K562 (cell line): ENCODE results near the gene PAIP2. TPM values are rescaled to one million over a fixed set of nuclear protein-coding genes. Genes with fewer than 3 reads are reported as not detected.

Source experiments
- BRF2 ChIP-seq: IDR thresholded peaks from 3 replicates; pipeline ENCODE4 v1.6.1; 2011; ENCODE audit warnings: borderline replicate concordance, mild to moderate bottlenecking; ENCODE audit not compliant: insufficient read length, insufficient read depth
- FOXA3 ChIP-seq, 2 experiments: fragments of 450-650 bp in 1 of 2; sonication (generic) in 1 of 2; formaldehyde crosslinking; IDR thresholded peaks in 1 of 2; conservative IDR thresholded peaks in 1 of 2; 2 replicates each; pipeline versions ENCODE4 v1.4.0 to v1.8.0; 2020 to 2022; ENCODE audit warnings: mild to moderate bottlenecking in 2 of 2, missing genetic modification reagents in 1 of 2
- MXI1 ChIP-seq: IDR thresholded peaks from 2 replicates; pipeline ENCODE4 v1.6.1; 2011; ENCODE audit warnings: low read depth, mild to moderate bottlenecking, improper control_type of control experiment, low read length
- NR0B1 ChIP-seq: fragments of 450-650 bp; IDR thresholded peaks from one replicate; pipeline ENCODE4 v1.6.1; 2018; ENCODE audit warnings: mild to moderate bottlenecking, moderate library complexity; ENCODE audit not compliant: partially characterized antibody
- PML ChIP-seq: IDR thresholded peaks from 2 replicates; pipeline ENCODE4 v1.6.1; 2012; ENCODE audit warnings: low read length, inconsistent platforms
- TSC22D4 ChIP-seq: fragments of 450-650 bp; IDR thresholded peaks from 2 replicates; pipeline ENCODE4 v1.6.1; 2016; ENCODE audit warnings: missing genetic modification characterization, missing biosample characterization, control low read depth
- USF1 ChIP-seq: sonication (generic); formaldehyde crosslinking; IDR thresholded peaks from 2 replicates; pipeline ENCODE4 v1.9.0; 2022; ENCODE audit warnings: mild to moderate bottlenecking, missing genetic modification reagents
- ZBTB40 ChIP-seq, 2 experiments: fragments of 450-650 bp in 1 of 2; sonication (generic) in 1 of 2; formaldehyde crosslinking in 1 of 2; IDR thresholded peaks; 2 replicates each; pipeline versions ENCODE4 v1.7.1 to v1.9.0; 2016 to 2022; ENCODE audit warnings: inconsistent platforms in 1 of 2, mild to moderate bottlenecking in 1 of 2, missing genetic modification reagents in 1 of 2
- ZC3H11A ChIP-seq: IDR thresholded peaks from 2 replicates; pipeline ENCODE4 v1.6.1; 2012; ENCODE audit warnings: low read depth, low read length, improper control_type of control experiment
- ZHX1 ChIP-seq: fragments of 150-350 bp; conservative IDR thresholded peaks from 2 replicates; pipeline ENCODE4 v1.6.1; 2014; ENCODE audit warnings: low read length
- ZSCAN29 ChIP-seq: fragments of 450-650 bp; IDR thresholded peaks from 2 replicates; pipeline ENCODE4 v1.6.1; 2017
- polyA plus RNA-seq, 8 experiments: library from polyadenylated mRNA; depleted of rRNA in 4 of 8; stranded (reverse) in 5 of 8; unstranded in 3 of 8; fragments of >200 nt; fragmentation: Nextera tagmentation in 2 of 8; fragmentation: Illumina TruSeq in 1 of 8; extraction: Ambion mirVana in 2 of 8; extraction: Trizol in 1 of 8; gene quantifications; 2 replicates each; pipeline versions ENCODE4 v1.2.1 to v1.2.3, GENCODE V29; 2011 to 2014; ENCODE audit warnings: inconsistent platforms in 1 of 8, missing spikeins in 1 of 8
- total RNA-seq, 7 experiments: library from RNA; depleted of rRNA in 6 of 7; stranded (reverse); fragments of >200 nt in 6 of 7; fragmentation: Illumina TruSeq in 2 of 7; extraction: Trizol in 2 of 7; gene quantifications; 2 replicates each; pipeline versions ENCODE4 v1.2.1 to v1.2.3, GENCODE V29; 2011 to 2021; ENCODE audit warnings: low replicate concordance in 1 of 7

Gene PAIP2
- total and polyA plus RNA-seq, 9 of the 15 experiments (the other 6 are each of a cell fraction or from before 2014, with no cell fraction given), result 78.3 to 187 (median 128) TPM

GRCh38 chr5:139403787-139404483 is 62.3 kb downstream of the PAIP2 start, which contains the start of gene SPATA24 (continued):
- TF ChIP-seq ZBTB40 (IDR thresholded peaks at IDR 0.05) (peak; percentile 47; the same call in 1 of the 2 replicates), ZBTB40 (CRISPR knock-in tag; IDR thresholded peaks at IDR 0.05) (no peak), FOXA3 (CRISPR knock-in tag; conservative IDR thresholded peaks at IDR 0.05 in 1 of 2, IDR thresholded peaks at IDR 0.05 in 1 of 2) (no peak), TSC22D4 (tag) (no peak), NR0B1 (no peak), ZHX1 (no peak), PML (no peak), USF1 (CRISPR knock-in tag) (no peak), ZSCAN29 (no peak), ZC3H11A (no peak), MXI1 (peak; percentile 74; the same call in 1 of the 2 replicates), BRF2 (no peak)
